PC-9 (cell line): ENCODE data around the gene NAA15. TPM values are rescaled to one million over a fixed set of nuclear protein-coding genes. Genes with fewer than 3 reads are reported as not detected.

Experiments
- BruUV-seq: library from RNA; stranded (reverse); fragments of 400-500 nt; replicated peaks from 2 replicates; lab custom pipeline; 2021; lab: Mats Ljungman, UMichigan
- CTCF ChIA-PET: fragments of 300-600 bp; sonication (Branson Sonifier 250); formaldehyde crosslinking; loops from one replicate; lab custom pipeline; 2022; ENCODE audit warnings: antibody characterized with exemption; lab: Charles Lee
- POLR2A ChIA-PET: fragments of 300-600 bp; sonication (Branson Sonifier 250); formaldehyde crosslinking; loops from one replicate; lab custom pipeline; 2022; ENCODE audit warnings: antibody characterized with exemption; ENCODE audit not compliant: unreplicated experiment; lab: Charles Lee
- DNase-seq, 2 experiments: peaks; one replicate each; pipeline versions ENCODE4 v3.0.0 to v3.0.0-alpha.2; 2015 to 2022; ENCODE audit warnings: mixed read lengths in 1 of 2
- H2AFZ ChIP-seq: fragments of 200-600 bp; sonication (generic); 2 replicates; pipeline ENCODE4 v1.8.1; 2017; ENCODE audit warnings: antibody characterized with exemption
- H3F3A ChIP-seq: fragments of 200-600 bp; sonication (generic); 2 replicates; pipeline ENCODE4 v1.8.1; 2017; ENCODE audit warnings: antibody characterized with exemption, mild to moderate bottlenecking, low read depth; ENCODE audit not compliant: insufficient read depth
- H3K27ac ChIP-seq: fragments of 200-600 bp; sonication (generic); 2 replicates; pipeline ENCODE4 v1.6.1; 2016; ENCODE audit warnings: mixed run types
- H3K27me3 ChIP-seq: fragments of 200-600 bp; sonication (generic); 2 replicates; pipeline ENCODE4 v1.6.1; 2016; ENCODE audit warnings: low read depth, mixed run types; ENCODE audit not compliant: insufficient read depth
- H3K36me3 ChIP-seq: fragments of 200-600 bp; sonication (generic); 2 replicates; pipeline ENCODE4 v1.6.1; 2016; ENCODE audit warnings: low read depth, mixed run types
- H3K4me1 ChIP-seq: fragments of 200-600 bp; sonication (generic); replicated peaks from 2 replicates; pipeline ENCODE4 v1.6.1; 2016; ENCODE audit warnings: mixed run types; ENCODE audit not compliant: insufficient read depth
- H3K4me2 ChIP-seq: fragments of 200-600 bp; sonication (generic); 2 replicates; pipeline ENCODE4 v1.6.1; 2017; ENCODE audit warnings: mixed run types
- H3K4me3 ChIP-seq: fragments of 200-600 bp; sonication (generic); 2 replicates; pipeline ENCODE4 v1.6.1; 2016; ENCODE audit warnings: mixed run types
- H3K79me2 ChIP-seq: fragments of 200-600 bp; sonication (generic); 2 replicates; pipeline ENCODE4 v1.6.1; 2017; ENCODE audit warnings: low read depth, mixed run types
- H3K9me2 ChIP-seq: fragments of 200-600 bp; sonication (generic); 2 replicates; pipeline ENCODE4 v1.8.1; 2017; ENCODE audit warnings: mild to moderate bottlenecking; ENCODE audit not compliant: insufficient read depth
- H3K9me3 ChIP-seq: fragments of 200-600 bp; sonication (generic); 2 replicates; pipeline ENCODE4 v1.8.1; 2016; ENCODE audit warnings: low read depth; ENCODE audit not compliant: insufficient read depth
- H4K20me1 ChIP-seq: fragments of 200-600 bp; sonication (generic); 2 replicates; pipeline ENCODE4 v1.8.1; 2017; ENCODE audit not compliant: insufficient read depth
- CTCF ChIP-seq: fragments of 200-600 bp; sonication (generic); conservative IDR thresholded peaks from 2 replicates; pipeline ENCODE4 v1.6.1; 2017; ENCODE audit warnings: mixed run types, antibody characterized with exemption, mild to moderate bottlenecking, moderate library complexity
- EZH2 ChIP-seq: fragments of 200-600 bp; sonication (generic); IDR thresholded peaks from 2 replicates; pipeline ENCODE4 v1.8.0; 2017; ENCODE audit warnings: antibody characterized with exemption, low read depth
- intact Hi-C: fragments of 100-400 bp; cut with micrococcal nuclease; formaldehyde crosslinking; loops from one replicate; pipeline ENCODE4 v1.10.0; 2022; ENCODE audit not compliant: unreplicated experiment
- total RNA-seq: library from RNA; stranded (reverse); gene quantifications from 2 replicates; pipeline ENCODE4 v1.2.3, GENCODE V29; 2021

NAA15 gene
- total RNA-seq, 1 experiment from 2014 or later: 43.8 TPM

GRCh38 chr4:139401368-139401767 is 100.1 kb downstream of the NAA15 start:
- TF ChIP-seq CTCF: no peak
- TF ChIP-seq EZH2: no peak
- H3K4me1 ChIP-seq: no peaks in the 10 kb centered on the region
- H3K27me3 ChIP-seq: no peaks in the 10 kb centered on the region
- no TSS peak for BruUV-seq
- DNase-seq: no peak
- POLR2A ChIA-PET: no interaction called here
- no peaks in the 10 kb centered on the region for H3K9me3 ChIP-seq
- no peak overlapping the region for H2AFZ ChIP-seq
- no peak overlapping the region for H3K27ac ChIP-seq
- no peaks in the 10 kb centered on the region for H3K9me2 ChIP-seq
- H4K20me1 ChIP-seq: no peaks in the 10 kb centered on the region
- no peak overlapping the region for H3K4me2 ChIP-seq
- CTCF ChIA-PET: no interaction called here
- H3K79me2 ChIP-seq: no peaks in the 10 kb centered on the region
- H3F3A ChIP-seq: no peaks in the 10 kb centered on the region
- no peaks in the 10 kb centered on the region for H3K36me3 ChIP-seq
- no peak overlapping the region for H3K4me3 ChIP-seq
- intact Hi-C loops: loop anchor here (5.0 to 10.0 kb wide), 2 partner anchors 123 to 251 kb away; no protein-coding TSS in a partner anchor

GRCh38 chr4:139402436-139402835 is 101.1 kb downstream of the NAA15 start:
- no TSS peak for BruUV-seq
- H3K4me3 ChIP-seq: no peak overlapping the region
- no peaks in the 10 kb centered on the region for H3K36me3 ChIP-seq
- no peak for DNase-seq
- no peak overlapping the region for H3K27ac ChIP-seq
- H4K20me1 ChIP-seq: no peaks in the 10 kb centered on the region
- no peaks in the 10 kb centered on the region for H3K9me3 ChIP-seq
- intact Hi-C loops: loop anchor here (5.0 to 10.0 kb wide), 2 partner anchors 122 to 250 kb away; no protein-coding TSS in a partner anchor
- H3K27me3 ChIP-seq: no peaks in the 10 kb centered on the region
- no peaks in the 10 kb centered on the region for H3K4me1 ChIP-seq
- ChIA-PET CTCF (no interaction called here), POLR2A (no interaction called here)
- no peaks in the 10 kb centered on the region for H3F3A ChIP-seq
- H2AFZ ChIP-seq: no peak overlapping the region
- H3K9me2 ChIP-seq: no peaks in the 10 kb centered on the region
- H3K79me2 ChIP-seq: no peaks in the 10 kb centered on the region
- TF ChIP-seq EZH2 (no peak), CTCF (no peak)
- H3K4me2 ChIP-seq: no peak overlapping the region

- POLR2A ChIA-PET: no interaction called here
- H3K36me3 ChIP-seq: no peaks in the 10 kb centered on the region
- H3K79me2 ChIP-seq: no peaks in the 10 kb centered on the region
- CTCF ChIA-PET: no interaction called here
- H2AFZ ChIP-seq: no peak overlapping the region
- TF ChIP-seq EZH2 (no peak), CTCF (no peak)
- H3K4me3 ChIP-seq: no peak overlapping the region
- no peak for DNase-seq
- H3K9me3 ChIP-seq: no peaks in the 10 kb centered on the region
- no peak overlapping the region for H3K4me2 ChIP-seq
- no peaks in the 10 kb centered on the region for H3K9me2 ChIP-seq
- no TSS peak for BruUV-seq
- no peaks in the 10 kb centered on the region for H3K4me1 ChIP-seq
- H3F3A ChIP-seq: no peaks in the 10 kb centered on the region
- H3K27ac ChIP-seq: no peak overlapping the region
- H3K27me3 ChIP-seq: no peaks in the 10 kb centered on the region
- intact Hi-C loops: loop anchor here (5.0 to 10.0 kb wide), 2 partner anchors 121 to 249 kb away; no protein-coding TSS in a partner anchor
- no peaks in the 10 kb centered on the region for H4K20me1 ChIP-seq
Observed at GRCh38 chr4:139403462-139403861, 102.2 kb downstream of the NAA15 start.
